GM21737 (cell line): ENCODE measurements around the gene PRTN3.
"Not testable (repeated sequence)": the region's sequence is repeated elsewhere in the genome, so short reads cannot be mapped to it uniquely, and the experiment has no call there.

Experiments used
- ATAC-seq: cut with Tn5 transposase; IDR thresholded peaks from one replicate; pipeline ENCODE4 v1.9.1; 2021; ENCODE audit warnings: mild to moderate bottlenecking, moderate library complexity; ENCODE audit not compliant: unreplicated experiment

The PRTN3 gene

DNA sequence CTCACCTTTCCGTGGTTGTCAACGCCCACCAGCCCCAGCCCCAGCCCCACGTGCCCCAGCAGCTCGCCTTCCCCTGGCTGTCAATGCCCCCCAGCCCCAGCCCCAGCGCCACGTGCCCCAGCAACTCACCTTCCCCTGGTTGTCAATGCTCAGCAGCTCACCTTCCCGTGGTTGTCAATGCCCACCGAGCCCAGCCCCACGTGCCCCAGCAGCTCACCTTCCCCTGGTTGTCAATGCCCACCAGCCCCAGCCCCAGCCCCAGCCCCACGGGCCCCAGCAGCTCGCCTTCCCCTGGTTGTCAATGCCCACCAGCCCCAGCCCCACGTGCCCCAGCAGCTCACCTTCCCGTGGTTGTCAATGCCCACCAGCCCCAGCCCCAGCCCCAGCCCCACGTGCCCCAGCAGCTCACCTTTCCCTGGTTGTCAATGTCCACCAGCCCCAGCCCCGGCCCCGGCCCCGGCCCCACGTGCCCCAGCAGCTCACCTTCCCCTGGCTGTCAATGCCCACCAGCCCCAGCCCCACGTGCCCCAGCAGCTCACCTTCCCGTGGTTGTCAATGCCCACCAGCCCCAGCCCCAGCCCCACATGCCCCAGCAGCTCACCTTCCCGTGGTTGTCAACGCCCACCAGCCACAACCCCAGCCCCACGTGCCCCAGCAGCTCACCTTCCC lies 37.3 kb downstream of the PRTN3 start:
- not testable (repeated sequence) for ATAC-seq

DNA sequence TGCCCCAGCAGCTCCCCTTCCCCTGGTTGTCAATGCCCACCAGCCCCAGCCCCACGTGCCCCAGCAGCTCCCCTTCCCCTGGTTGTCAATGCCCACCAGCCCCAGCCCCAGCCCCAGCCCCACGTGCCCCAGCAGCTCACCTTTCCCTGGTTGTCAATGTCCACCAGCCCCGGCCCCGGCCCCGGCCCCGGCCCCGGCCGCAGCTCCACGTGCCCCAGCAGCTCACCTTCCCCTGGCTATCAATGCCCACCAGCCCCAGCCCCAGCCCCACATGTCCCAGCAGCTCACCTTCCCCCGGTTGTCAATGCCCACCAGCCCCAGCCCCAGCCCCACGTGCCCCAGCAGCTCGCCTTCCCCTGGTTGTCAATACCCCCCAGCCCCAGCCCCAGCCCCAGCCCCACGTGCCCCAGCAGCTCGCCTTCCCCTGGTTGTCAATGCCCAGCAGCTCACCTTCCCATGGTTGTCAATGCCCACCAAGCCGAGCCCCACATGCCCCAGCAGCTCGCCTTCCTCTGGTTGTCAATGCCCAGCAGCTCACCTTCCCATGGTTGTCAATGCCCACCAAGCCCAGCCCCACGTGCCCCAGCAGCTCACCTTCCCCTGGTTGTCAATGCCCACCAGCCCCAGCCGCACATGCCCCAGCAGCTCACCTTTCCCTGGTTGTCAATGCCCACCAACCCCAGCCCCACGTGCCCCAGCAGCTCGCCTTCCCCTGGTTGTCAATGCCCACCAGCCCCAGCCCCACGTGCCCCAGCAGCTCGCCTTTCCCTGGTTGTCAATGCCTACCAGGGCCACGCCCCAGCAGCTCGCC lies 38.2 kb downstream of the PRTN3 start:
- ATAC-seq: not testable (repeated sequence)

DNA sequence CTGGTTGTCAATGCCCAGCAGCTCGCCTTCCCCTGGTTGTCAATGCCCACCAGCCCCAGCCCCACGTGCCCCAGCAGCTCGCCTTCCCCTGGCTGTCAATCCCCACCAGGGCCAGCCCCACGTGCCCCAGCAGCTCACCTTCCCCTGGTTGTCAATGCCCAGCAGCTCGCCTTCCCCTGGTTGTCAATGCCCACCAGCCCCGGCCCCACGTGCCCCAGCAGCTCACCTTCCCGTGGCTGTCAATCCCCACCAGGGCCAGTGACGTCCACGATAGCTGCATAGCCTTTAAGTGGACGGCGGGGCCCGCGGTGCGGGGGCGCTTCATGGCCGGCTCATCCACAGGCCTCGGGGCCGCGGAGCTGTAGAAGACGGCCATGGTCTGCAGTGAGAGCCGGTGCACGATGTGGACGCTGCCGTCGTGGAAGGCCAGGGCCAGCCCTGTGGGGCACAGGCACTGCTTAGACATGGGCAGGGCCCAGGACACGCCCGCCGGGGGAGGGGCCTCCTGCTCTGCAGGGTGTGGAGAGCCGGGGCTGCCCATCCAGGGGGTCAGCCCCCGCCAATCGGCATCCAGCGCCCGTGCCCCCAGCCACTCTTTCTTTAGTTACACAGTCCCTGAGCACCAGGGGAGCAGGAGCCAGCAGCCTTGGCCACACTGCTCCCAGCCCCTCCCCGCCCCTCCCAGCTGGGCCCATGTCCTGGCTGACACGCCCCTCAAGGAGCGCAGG lies 39.1 kb downstream of the PRTN3 start:
- no peak for ATAC-seq

GRCh38 chr19:881385-882071 lies 40.7 kb downstream of the PRTN3 start:
- ATAC-seq: no peak

DNA sequence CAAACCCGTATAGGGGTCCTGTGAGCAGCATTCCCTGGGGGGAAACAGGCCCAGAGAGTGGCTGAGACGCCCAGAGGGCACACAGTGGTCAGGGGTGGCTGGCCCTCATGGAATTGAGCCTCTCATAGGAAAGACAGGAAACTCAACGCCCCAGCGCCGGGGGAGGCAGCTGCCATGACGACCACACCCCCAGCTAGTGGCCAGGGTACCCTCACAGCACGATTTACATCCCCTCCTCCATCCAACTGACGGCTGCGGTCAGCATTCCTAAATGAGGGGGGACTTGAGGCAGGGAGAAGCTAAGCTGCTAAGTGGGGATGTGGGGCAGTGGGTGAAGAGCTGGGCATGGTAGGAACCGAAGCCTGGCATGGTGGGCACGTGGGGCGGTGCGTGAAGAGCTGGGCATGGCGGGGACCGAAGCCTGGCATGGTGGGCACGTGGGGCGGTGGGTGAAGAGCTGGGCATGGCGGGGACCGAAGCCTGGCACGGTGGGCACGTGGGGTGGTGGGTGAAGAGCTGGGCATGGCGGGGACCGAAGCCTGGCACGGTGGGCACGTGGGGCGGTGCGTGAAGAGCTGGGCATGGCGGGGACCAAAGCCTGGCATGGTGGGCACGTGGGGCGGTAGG lies 42.2 kb downstream of the PRTN3 start:
- no peak for ATAC-seq

- no peak for ATAC-seq
These were observed 42.9 kb downstream of the PRTN3 start for GRCh38 chr19:883661-884211.

DNA sequence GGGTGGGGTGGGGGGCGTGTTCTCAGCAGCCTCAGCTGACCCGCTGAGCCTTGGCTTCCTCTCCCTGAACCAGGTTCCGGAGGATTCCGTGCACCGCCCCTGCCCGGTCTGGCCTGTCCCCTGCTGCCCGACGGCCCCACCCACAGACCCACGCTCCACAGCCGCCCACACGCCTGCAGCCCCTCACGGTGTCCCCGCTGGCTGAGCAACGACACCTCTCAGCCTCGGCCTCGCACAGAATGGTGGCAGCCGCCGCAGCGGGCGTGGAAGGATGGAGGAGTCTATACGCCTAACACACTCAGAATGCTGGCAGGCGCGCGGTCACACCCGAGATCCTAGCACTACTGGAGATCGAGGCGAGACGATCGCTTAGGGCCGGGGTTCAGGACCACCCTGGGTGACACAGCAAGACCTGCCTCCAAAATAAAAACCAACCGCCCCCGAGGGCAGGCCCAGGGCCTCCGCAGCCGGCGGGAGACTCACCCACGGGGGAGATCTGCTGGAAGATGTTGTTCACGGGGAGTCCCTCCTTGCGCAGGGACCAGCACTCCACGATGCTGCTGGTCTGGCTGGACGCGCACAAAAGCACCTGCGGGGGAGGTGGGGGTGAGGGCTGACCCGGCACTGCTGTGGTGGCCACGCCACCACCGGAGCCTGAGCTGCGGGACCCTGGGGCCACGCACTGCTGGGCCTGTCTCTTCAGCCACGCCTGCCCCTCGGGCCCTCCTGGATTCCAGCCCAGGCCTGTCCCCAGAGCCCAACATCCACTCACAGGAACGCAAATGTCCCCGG lies 43.8 kb downstream of the PRTN3 start:
- ATAC-seq: no peak

DNA sequence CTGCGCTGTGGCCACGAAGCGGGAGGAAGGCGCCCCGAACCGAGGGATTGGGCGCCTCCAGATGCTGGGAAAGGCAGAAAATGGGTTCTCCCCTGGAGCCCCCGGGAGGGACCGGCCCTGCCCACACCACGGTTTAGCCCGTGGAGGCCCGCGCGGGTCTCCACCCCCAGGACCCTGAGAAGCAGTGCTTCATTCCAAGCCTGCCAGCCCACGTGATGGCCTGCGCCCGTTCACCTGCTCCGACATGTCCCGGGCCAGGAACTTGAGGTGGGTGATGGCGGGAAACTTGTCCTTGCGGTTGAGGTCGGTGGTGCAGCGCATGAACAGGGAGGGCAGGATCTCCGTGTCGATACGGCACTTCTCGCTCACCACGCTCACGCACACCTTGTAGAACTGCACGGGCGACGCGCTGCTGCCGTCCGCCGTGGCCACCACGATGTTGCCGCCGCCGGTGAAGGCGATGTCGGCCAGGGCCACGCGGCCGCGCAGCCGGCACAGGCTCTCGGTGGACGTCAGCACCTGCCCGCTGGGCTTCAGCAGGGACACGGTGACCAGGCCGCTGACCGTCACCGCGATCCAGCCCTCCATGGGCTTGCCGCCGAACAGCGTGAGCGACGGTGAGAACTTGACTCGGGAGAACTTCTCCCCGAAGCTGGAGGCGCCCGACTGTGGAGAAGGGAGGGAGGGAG lies 44.9 kb downstream of the PRTN3 start:
- no peak for ATAC-seq

GRCh38 chr19:887072-887471 lies 46.3 kb downstream of the PRTN3 start:
- ATAC-seq: no peak

GRCh38 chr19:887599-887998 lies 46.8 kb downstream of the PRTN3 start:
- no peak for ATAC-seq

GRCh38 chr19:888581-889385 lies 48.0 kb downstream of the PRTN3 start:
- no peak for ATAC-seq

DNA sequence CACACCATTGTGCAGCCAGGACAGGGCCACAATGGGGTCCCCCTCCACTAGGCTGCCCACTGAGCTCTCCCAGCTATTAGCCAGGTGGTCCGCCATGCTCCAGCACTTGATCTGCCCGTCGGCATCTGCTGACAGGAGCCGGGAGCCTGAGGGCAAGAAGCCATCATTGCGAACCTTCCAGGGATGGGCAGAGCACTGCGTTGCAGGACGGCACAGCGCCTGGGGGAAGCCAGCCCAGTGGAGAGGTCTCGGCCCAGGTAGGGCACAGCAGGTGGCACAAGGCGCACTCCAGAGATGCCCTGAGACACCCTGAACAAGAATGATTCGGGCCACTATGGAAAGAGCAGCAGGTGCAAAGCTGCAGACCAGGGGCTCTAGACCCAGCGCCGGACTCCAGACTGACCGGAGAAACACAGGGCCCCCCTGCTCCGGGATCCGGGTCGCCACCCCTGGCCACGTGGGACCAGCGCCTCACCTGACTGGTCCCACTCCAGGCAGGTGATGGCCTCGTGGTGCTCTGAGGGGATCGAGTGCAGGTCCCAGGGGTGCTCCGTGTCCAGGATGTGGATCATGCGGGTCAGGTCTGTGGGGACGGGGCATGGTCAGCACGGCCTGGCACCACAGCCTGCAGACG lies 49.0 kb downstream of the PRTN3 start:
- ATAC-seq: no peak

DNA sequence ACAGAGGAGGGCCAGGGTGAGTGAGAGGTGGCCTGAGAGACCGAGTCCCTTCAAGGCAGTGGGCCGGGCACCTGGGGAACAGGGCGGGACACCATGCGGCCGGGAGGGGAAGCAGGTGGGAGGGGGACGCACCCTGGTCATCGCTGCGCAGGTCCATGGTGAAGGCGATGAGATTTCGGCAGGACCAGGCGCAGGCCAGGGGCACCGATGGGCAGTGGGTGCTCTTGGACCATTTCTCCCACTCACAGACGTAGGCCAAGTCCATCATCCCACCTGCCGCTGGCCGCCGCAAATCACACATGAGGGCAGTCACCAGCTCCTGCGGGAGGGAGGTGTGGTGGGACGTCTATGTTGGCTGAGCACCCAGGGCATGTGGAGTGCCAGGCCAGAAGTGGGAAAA lies 50.0 kb downstream of the PRTN3 start:
- no peak for ATAC-seq

- ATAC-seq: not testable (repeated sequence)
These were observed 50.8 kb downstream of the PRTN3 start for GRCh38 chr19:891421-892200.

DNA sequence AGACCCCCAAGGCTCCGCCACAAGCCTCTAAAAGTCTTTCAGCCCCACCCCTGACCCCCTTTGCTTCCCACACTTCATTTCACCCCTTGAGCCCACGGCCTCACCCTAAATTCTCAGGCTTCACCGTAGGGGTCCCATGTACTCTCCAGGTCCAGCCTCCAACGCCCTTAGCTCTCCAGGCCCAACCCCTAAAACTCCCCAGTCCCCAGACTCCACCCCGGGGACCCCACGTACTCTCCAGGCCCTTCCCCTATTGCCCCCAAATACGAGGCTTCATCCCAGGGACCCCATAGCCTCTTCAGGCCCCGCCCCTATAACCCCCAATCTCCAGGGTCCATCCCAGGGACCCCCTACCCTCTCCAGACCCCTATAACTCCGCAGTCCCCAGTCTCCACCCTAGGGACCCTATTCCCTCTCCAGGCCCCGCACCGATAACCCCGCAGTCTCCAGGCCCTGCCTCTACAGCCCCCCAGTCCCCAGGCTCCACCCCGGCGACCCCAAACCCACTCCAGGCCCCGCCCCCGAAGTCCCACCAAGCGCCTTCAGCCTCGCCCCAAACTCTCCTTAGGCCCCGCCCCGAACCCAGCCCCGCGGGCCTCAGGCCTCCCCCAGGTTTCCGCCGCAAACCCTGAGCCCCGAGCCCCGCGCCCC lies 51.6 kb downstream of the PRTN3 start:
- peak; percentile 3 for ATAC-seq

GRCh38 chr19:892894-893689 lies 52.3 kb downstream of the PRTN3 start, which contains the start of the genes MED16 and RNU6-9:
Gene MED16, minus strand, starts transcription at chr19:893187. Its CDS starts 2,056 bp downstream, at chr19:891131.
Gene RNU6-9, plus strand, starts transcription at chr19:893484.
- peak; percentile 68 for ATAC-seq
